Measurements from ENCODE around the gene AK5. TPM values are rescaled to one million over a fixed set of nuclear protein-coding genes. Genes with fewer than 3 reads are reported as not detected.
"Not testable (repeated sequence)": the region's sequence is repeated elsewhere in the genome, so short reads cannot be mapped to it uniquely, and the experiment has no call there.

Gene AK5
- total RNA-seq, 1 donor from 2014 or later, result not detected

DNA sequence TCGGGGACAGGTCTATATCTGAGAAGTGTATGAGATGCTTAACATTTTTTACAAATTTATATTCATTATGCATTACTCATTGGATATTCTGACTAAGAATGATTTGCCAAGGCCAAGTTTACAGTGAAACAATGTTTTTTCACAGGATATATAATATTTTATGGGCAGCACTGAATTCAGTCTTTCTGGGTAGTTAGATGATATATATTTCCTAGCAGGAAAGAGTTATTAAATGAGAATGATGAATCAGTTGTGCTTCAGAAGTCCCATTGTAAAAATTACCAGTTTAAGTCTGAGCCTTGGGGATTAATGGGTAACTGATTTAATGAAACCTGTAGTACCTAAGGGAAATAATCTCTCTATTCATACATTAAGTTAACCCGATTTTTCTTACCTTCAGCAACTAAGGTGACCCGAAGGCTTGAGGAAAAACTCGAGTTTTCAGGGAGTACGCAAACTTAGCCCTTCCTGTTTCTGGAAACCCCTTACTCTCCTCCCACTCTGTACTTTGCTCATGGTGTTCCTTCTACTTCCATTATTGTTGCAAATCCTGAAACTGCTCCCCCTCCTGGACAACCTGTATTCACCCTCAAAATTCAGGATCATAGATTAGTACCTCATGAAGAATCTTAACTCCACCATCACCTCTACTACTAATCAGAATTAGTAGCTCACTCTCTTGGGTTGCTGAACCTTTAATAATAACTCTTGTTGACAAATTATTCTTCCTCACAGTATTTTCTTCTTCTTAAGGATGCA lies 135.1 kb downstream of the AK5 start:
- H3K27ac Mint-ChIP-seq, result no peak overlapping the region
- H3K4me3 Mint-ChIP-seq, result no peak overlapping the region
- peaks cover 6% of the 10 kb centered on the region for H3K27me3 Mint-ChIP-seq (ENCODE audit: insufficient read depth)
- H3K9me3 Mint-ChIP-seq, result peaks cover 3% of the 10 kb centered on the region
- intact Hi-C loops (cut with micrococcal nuclease), result no loop called here
- H3K36me3 Mint-ChIP-seq (ENCODE audit: low read depth), result no peaks in the 10 kb centered on the region
- DNase-seq (ENCODE audit: low spot score), result no peak
- H3K4me1 Mint-ChIP-seq (ENCODE audit: low read depth), result peaks cover 21% of the 10 kb centered on the region

DNA sequence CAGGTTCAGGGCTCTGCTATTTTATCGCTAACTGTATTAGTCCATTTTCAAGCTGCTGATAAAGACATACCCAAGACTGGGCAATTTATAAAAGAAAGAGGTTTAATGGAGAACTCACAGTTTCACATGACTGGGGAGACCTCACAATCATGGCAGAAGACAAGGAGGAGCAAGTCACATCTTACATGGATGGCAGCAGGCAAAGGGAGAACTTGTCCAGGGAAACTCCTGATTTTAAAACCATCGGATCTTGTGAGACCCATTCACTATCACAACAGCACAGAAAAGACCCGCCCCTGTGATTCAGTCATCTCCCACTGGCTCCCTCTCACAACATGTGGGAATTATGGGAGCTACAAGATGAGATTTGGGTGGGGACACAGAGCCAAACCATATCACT lies 136.2 kb downstream of the AK5 start:
- H3K9me3 Mint-ChIP-seq; intact Hi-C loops (cut with micrococcal nuclease); H3K27ac Mint-ChIP-seq; H3K27me3 Mint-ChIP-seq (ENCODE audit: insufficient read depth); DNase-seq (ENCODE audit: low spot score); H3K4me3 Mint-ChIP-seq; H3K36me3 Mint-ChIP-seq (ENCODE audit: low read depth): not testable (repeated sequence)
- H3K4me1 Mint-ChIP-seq (ENCODE audit: low read depth), result peaks cover 27% of the 10 kb centered on the region

DNA sequence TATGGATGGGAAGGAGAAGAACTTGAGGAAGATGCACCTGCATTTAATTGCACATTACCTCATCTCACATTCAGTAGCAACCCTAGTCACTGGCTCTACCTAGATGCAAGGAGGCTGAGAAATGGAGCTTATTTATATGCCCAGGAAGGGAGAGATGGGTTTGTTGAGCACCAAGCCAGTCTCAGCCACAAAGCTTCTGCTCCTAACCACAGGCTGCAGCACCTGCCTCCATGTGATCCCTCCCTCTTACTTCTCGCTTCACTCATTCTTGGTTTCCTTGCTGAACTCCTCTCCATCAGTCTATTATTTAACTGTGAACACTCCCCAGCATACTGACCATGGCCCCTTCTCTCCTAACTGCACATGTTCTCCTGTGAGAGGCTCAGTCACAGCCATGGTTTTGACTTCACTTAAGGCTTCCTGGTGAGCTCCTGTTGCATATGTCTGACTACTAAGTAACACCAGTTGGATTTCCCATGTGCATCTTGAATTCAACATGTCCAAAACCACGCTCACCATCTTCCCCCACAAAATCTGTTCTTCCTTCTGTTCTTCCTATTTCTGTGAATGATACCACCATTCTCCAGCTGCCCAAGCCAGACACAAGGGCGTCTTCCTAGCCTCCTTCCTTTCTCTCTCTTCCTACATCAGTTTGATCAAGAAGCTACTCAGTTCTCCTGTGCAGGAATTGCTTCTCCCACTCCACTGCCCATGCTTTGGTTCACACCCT lies 139.8 kb downstream of the AK5 start:
- Mint-ChIP-seq H3K36me3 (ENCODE audit: low read depth) (no peaks in the 10 kb centered on the region), H3K27me3 (ENCODE audit: insufficient read depth) (no peaks in the 10 kb centered on the region), H3K9me3 (peaks cover 12% of the 10 kb centered on the region), H3K4me1 (ENCODE audit: low read depth) (peaks cover 16% of the 10 kb centered on the region), H3K27ac (no peak overlapping the region), H3K4me3 (no peak overlapping the region)
- intact Hi-C loops (cut with micrococcal nuclease), result no loop called here
- no peak for DNase-seq (ENCODE audit: low spot score)

DNA sequence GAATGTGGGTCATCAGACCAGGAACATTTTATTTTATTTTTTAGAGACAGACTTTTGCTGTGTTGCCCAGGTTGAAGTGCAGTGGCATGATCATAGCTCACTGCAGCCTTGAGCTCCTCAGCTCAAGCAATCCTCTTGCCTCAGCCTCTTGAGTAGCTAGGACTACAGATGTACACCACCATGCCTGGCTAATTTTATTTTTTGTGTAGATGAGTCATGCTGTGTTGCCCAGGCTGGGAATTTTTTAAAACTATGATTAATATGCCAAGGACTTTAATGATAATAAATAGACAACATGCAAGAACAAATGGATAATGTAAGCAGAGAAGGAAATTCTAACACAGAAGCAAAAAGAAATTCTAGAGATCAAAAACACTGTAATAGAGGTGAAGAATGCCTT lies 142.4 kb downstream of the AK5 start:
- intact Hi-C loops (cut with micrococcal nuclease), result no loop called here
- H3K4me3 Mint-ChIP-seq, result no peak overlapping the region
- peaks cover 12% of the 10 kb centered on the region for H3K9me3 Mint-ChIP-seq
- H3K27me3 Mint-ChIP-seq (ENCODE audit: insufficient read depth), result no peaks in the 10 kb centered on the region
- H3K36me3 Mint-ChIP-seq (ENCODE audit: low read depth), result no peaks in the 10 kb centered on the region
- no peak for DNase-seq (ENCODE audit: low spot score)
- H3K4me1 Mint-ChIP-seq (ENCODE audit: low read depth), result peaks cover 16% of the 10 kb centered on the region
- no peak overlapping the region for H3K27ac Mint-ChIP-seq

DNA sequence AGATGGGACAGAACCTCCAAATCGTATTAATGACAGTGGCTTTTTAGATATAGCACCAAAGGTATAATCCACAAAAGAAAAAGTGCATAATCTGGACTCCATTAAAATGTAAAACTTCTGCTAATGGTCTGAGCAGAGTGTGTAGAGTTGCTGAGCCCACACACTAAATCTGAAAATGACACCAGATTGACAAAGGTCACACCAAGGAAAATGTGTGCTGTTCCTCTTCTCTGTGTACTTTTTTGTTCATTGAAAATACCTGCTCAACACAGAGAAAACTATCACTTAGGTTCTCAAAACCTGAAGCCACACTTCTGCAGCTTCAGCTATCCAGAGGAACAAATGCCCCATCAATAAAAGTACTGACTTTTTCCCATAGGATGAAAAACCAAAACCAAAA lies 146.2 kb downstream of the AK5 start:
- Mint-ChIP-seq H3K36me3 (ENCODE audit: low read depth) (no peaks in the 10 kb centered on the region), H3K4me3 (no peak overlapping the region), H3K4me1 (ENCODE audit: low read depth) (no peaks in the 10 kb centered on the region), H3K27me3 (ENCODE audit: insufficient read depth) (no peaks in the 10 kb centered on the region), H3K27ac (no peak overlapping the region), H3K9me3 (peaks cover 12% of the 10 kb centered on the region)
- DNase-seq (ENCODE audit: low spot score), result no peak
- intact Hi-C loops (cut with micrococcal nuclease), result no loop called here

DNA sequence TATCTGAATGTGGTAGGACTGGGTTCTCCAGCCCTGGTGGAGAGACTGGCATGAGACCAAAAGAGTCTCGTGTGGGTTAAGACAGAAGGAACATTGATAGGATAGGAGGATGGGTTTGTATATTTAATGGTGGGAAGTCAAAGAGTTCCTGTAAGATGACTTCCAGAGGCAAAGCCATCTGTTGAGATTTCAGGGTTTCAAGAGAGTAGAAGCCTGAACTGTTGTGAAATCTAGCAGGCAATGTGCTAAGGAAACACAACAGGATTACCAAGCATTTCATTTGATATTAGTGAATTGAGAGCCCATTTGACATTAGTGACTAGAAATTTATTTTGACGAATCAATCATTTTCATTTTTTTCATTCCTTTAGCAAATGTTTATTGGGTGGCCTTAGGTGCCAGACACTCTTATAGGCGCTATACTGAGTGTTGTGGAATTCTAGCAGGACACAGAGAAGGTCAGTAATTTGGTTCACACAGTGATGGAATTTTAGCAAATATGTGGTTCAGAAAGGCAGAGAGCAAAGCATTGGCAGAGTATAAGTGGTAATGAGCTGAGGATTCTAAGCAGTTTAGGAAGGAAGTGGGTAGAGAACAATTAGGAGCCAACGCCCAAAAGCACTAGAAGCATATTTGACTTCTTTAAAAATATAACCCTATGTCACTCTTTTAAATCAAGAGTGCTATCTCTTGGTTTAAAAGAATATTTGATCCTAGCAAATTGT lies 149.3 kb downstream of the AK5 start:
- no peaks in the 10 kb centered on the region for H3K36me3 Mint-ChIP-seq (ENCODE audit: low read depth)
- no peak overlapping the region for H3K27ac Mint-ChIP-seq
- intact Hi-C loops (cut with micrococcal nuclease), result no loop called here
- DNase-seq (ENCODE audit: low spot score), result no peak
- H3K4me1 Mint-ChIP-seq (ENCODE audit: low read depth), result peaks cover 13% of the 10 kb centered on the region
- no peak overlapping the region for H3K4me3 Mint-ChIP-seq
- H3K9me3 Mint-ChIP-seq, result peaks cover 7% of the 10 kb centered on the region
- H3K27me3 Mint-ChIP-seq (ENCODE audit: insufficient read depth), result no peaks in the 10 kb centered on the region

DNA sequence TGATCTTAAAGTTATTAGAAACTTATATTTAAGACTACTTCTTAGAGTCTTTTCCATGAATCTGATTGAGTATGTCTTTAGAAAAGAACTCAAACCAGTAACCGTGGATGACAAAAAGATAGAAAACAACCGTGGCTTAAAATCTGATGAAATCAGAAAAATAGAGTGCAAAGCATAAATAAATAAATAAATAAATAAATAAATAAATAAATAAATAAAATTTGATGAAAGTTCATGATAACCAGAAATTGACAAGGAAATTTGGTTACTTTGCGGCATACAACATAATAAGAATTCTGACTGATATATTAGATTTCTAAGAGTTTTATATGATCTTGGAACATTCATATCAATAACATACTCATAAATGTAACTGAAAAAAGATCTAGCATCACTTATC lies 152.1 kb downstream of the AK5 start:
- intact Hi-C loops (cut with micrococcal nuclease), result no loop called here
- Mint-ChIP-seq H3K9me3 (peaks cover 6% of the 10 kb centered on the region), H3K4me1 (ENCODE audit: low read depth) (peaks cover 13% of the 10 kb centered on the region), H3K27me3 (ENCODE audit: insufficient read depth) (no peaks in the 10 kb centered on the region), H3K27ac (no peak overlapping the region), H3K4me3 (no peak overlapping the region), H3K36me3 (ENCODE audit: low read depth) (no peaks in the 10 kb centered on the region)
- DNase-seq (ENCODE audit: low spot score), result no peak

DNA sequence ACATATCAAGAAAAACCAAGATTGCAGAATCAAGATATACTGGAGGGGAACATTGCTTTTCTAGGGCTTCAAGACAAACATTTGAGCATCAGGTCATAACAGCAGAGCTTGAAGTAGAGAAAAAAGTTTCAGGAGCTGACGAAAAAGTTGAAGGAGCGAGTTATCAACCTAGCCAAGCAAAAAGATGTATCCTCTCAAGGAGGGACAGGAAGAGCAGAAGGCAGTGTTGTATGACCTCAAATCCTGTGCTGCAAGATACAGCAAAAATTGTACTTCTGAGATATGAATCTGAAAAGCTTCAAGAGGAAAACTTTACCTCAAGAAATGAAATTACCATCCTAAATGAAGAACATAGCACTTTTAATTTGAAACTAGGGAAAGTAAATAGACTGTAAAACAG lies 153.1 kb downstream of the AK5 start:
- Mint-ChIP-seq H3K36me3 (ENCODE audit: low read depth) (no peaks in the 10 kb centered on the region), H3K4me3 (peak overlapping the region; percentile 2), H3K27me3 (ENCODE audit: insufficient read depth) (no peaks in the 10 kb centered on the region), H3K27ac (no peak overlapping the region), H3K4me1 (ENCODE audit: low read depth) (peaks cover 13% of the 10 kb centered on the region), H3K9me3 (peaks cover 12% of the 10 kb centered on the region)
- intact Hi-C loops (cut with micrococcal nuclease), result no loop called here
- DNase-seq (ENCODE audit: low spot score), result no peak

DNA sequence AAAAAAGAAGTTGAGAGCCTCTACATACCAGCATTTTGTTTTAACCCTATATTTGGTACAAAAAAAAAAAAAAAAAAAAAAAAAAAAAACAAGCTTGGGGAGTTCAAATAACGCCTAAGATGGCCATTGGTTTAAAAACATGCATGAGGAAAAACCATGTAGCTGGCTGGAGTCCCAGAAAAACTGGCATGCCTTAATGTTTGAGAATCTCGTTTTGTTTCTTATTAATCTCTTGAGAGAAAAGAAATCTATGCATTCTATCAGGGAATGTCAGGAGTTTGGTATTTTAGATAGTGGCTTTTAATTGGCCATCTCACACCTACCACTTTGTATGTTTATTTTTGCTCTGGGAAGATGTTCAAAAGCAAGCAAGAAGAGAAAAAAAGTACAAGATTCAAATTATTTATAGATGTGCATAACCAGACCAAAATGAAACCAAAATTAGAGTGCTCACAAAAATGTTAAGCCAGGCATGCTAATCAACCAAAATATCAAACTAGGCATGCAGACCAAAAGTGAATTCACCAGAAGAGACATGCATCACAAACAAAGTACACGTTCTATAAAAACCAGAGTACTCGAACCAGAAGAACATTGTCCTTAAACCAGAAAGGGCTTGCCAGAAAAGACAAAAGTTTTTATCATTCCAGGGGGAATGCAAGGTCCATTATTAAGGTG lies 156.6 kb downstream of the AK5 start:
- H3K4me3 Mint-ChIP-seq, result no peak overlapping the region
- peaks cover 13% of the 10 kb centered on the region for H3K4me1 Mint-ChIP-seq (ENCODE audit: low read depth)
- intact Hi-C loops (cut with micrococcal nuclease), result no loop called here

DNA sequence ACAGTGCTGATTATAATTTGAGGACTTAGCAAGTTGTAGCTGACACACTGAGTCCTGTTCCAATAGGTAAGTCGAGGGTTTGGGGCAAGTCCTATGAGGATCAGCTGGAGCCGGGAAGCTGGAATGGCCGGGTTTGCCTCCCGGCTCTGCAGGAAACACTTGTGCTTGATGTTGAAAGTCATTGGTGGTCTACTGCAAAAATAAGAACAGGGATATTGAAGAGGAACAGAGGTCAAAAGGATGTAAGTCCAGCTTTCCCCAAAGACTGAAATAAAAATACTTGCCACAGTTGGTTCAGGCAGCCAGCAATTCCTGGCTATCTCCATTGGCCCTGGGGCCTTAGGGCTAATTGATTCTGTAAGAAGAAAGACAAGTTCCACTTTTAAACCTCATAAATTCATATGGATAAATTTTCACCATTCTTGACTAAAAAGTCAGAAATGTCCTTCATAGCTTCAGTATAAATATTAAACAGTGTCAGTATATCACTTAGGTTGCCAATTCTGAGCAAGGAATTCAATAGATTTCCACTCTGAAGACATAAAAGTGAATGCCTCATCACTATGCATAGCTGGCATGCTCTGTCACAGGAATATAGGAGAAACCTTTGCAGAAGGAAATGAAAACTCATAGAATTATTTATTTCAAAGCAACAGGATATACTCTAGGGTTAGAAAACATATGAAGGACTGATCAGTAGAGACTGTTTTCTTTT lies 165.2 kb downstream of the AK5 start:
- Mint-ChIP-seq H3K4me1 (ENCODE audit: low read depth) (no peaks in the 10 kb centered on the region), H3K4me3 (no peak overlapping the region), H3K9me3 (no peaks in the 10 kb centered on the region), H3K27me3 (ENCODE audit: insufficient read depth) (no peaks in the 10 kb centered on the region), H3K27ac (no peak overlapping the region), H3K36me3 (ENCODE audit: low read depth) (no peaks in the 10 kb centered on the region)
- intact Hi-C loops (cut with micrococcal nuclease), result no loop called here
- no peak for DNase-seq (ENCODE audit: low spot score)

More for the DNA sequence above, 156.6 kb downstream of the AK5 start:
- no peak for DNase-seq (ENCODE audit: low spot score)
- Mint-ChIP-seq H3K36me3 (ENCODE audit: low read depth) (no peaks in the 10 kb centered on the region), H3K9me3 (peaks cover 16% of the 10 kb centered on the region), H3K27ac (no peak overlapping the region), H3K27me3 (ENCODE audit: insufficient read depth) (no peaks in the 10 kb centered on the region)

DNA sequence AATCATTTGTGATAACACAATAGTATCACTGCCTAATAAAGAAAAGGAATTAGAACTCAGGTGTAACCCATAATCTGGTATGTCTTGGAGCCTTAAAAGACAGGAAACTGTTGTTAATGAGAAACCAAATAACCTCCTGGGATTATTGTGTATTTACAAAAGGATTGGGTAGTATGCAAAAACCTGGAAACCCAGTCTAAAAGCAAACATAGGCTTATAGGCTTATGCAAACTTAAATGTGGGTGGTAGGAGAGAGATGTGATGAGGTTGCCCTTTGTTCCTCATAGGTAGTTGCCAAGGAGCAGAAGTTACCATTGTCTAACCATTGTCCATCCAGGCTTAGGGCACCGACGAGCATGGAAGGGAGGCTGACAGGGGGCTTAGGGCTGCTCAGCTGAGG lies 165.8 kb downstream of the AK5 start:
- intact Hi-C loops (cut with micrococcal nuclease), result no loop called here
- no peak for DNase-seq (ENCODE audit: low spot score)

DNA sequence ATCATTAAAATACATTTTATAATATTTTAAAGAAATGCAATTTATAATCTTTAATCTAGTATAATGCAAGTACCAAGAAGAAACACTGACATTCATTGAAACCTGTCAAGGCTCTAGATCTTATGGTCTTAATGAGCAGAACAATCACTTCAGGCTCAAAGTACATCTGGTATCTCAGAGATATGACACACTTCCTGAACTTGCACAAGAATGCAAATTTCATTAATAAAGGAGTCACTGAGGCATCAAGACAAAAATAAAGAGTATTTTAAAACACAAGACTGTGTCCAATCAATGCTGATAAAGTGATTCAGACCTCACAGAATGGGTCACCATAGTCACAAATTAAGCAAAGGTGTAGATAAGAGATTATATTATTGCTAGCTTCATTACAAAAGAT lies 178.1 kb downstream of the AK5 start:
- no peaks in the 10 kb centered on the region for H3K9me3 Mint-ChIP-seq
- no peaks in the 10 kb centered on the region for H3K36me3 Mint-ChIP-seq (ENCODE audit: low read depth)
- H3K4me1 Mint-ChIP-seq (ENCODE audit: low read depth), result no peaks in the 10 kb centered on the region
- H3K27ac Mint-ChIP-seq, result no peak overlapping the region
- H3K4me3 Mint-ChIP-seq, result no peak overlapping the region
- no peak for DNase-seq (ENCODE audit: low spot score)
- intact Hi-C loops (cut with micrococcal nuclease), result no loop called here
- no peaks in the 10 kb centered on the region for H3K27me3 Mint-ChIP-seq (ENCODE audit: insufficient read depth)

More for the DNA sequence above, 165.8 kb downstream of the AK5 start:
- Mint-ChIP-seq H3K27me3 (ENCODE audit: insufficient read depth) (no peaks in the 10 kb centered on the region), H3K4me1 (ENCODE audit: low read depth) (no peaks in the 10 kb centered on the region), H3K36me3 (ENCODE audit: low read depth) (no peaks in the 10 kb centered on the region), H3K27ac (no peak overlapping the region), H3K4me3 (no peak overlapping the region), H3K9me3 (no peaks in the 10 kb centered on the region)
